ENCODE measurements around the gene TMEM106C. TPM values are rescaled to one million over a fixed set of nuclear protein-coding genes. Genes with fewer than 3 reads are reported as not detected.

The TMEM106C gene
- total RNA-seq, 2 experiments from 2014 or later = 148 to 158 TPM

GRCh38 chr12:48001505-48002413 lies 38.4 kb downstream of the TMEM106C start:
- no peak for DNase-seq
- H3K27me3 Mint-ChIP-seq = peaks cover 84% of the 10 kb centered on the region
- intact Hi-C loops (cut with micrococcal nuclease) = no loop called here
- H3K36me3 Mint-ChIP-seq (ENCODE audit: low read depth) = no peaks in the 10 kb centered on the region
- POLR2A ChIA-PET = interaction anchor here (1.5 kb wide), 1 partner anchor 158 kb away, joined by 3 read pairs; no protein-coding TSS in a partner anchor
- no peak for TF ChIP-seq CTCF (IDR thresholded peaks at IDR 0.05)
- no peaks in the 10 kb centered on the region for H3K9me3 Mint-ChIP-seq
- peak; percentile 12 for ATAC-seq
- no peak overlapping the region for H3K27ac Mint-ChIP-seq
- CTCF ChIA-PET = interaction anchor here (0.9 to 1.0 kb wide), 2 partner anchors 39 to 181 kb away, joined by 3 to 4 read pairs; partner anchors contain the start of gene TMEM106C
- peak overlapping the region; percentile 56 for H3K4me3 Mint-ChIP-seq
- H3K4me1 Mint-ChIP-seq (ENCODE audit: low read depth) = peaks cover 30% of the 10 kb centered on the region

- ChIA-PET POLR2A (interaction anchor here (1.5 kb wide), 1 partner anchor 158 kb away, joined by 3 read pairs; no protein-coding TSS in a partner anchor), CTCF (interaction anchor here (0.9 to 1.0 kb wide), 2 partner anchors 39 to 180 kb away, joined by 3 to 4 read pairs; partner anchors contain the start of gene TMEM106C)
- Mint-ChIP-seq H3K27me3 (peaks cover 86% of the 10 kb centered on the region), H3K4me1 (ENCODE audit: low read depth) (peaks cover 30% of the 10 kb centered on the region), H3K27ac (no peak overlapping the region), H3K36me3 (ENCODE audit: low read depth) (no peaks in the 10 kb centered on the region), H3K4me3 (peak overlapping the region; percentile 56), H3K9me3 (no peaks in the 10 kb centered on the region)
- no peak for DNase-seq
- no peak for TF ChIP-seq CTCF (IDR thresholded peaks at IDR 0.05)
- intact Hi-C loops (cut with micrococcal nuclease) = no loop called here
- no peak for ATAC-seq
Observed at GRCh38 chr12:48002414-48002730, 39.0 kb downstream of the TMEM106C start.

GRCh38 chr12:48002773-48003218 lies 39.4 kb downstream of the TMEM106C start:
- no peaks in the 10 kb centered on the region for H3K9me3 Mint-ChIP-seq
- POLR2A ChIA-PET = interaction anchor here (1.5 kb wide), 1 partner anchor 157 kb away, joined by 3 read pairs; no protein-coding TSS in a partner anchor
- intact Hi-C loops (cut with micrococcal nuclease) = no loop called here
- no peaks in the 10 kb centered on the region for H3K36me3 Mint-ChIP-seq (ENCODE audit: low read depth)
- peak overlapping the region; percentile 56 for H3K4me3 Mint-ChIP-seq
- ATAC-seq (no peak), DNase-seq (no peak)
- H3K27ac Mint-ChIP-seq = no peak overlapping the region
- peaks cover 87% of the 10 kb centered on the region for H3K27me3 Mint-ChIP-seq
- H3K4me1 Mint-ChIP-seq (ENCODE audit: low read depth) = peaks cover 30% of the 10 kb centered on the region
- no peak for TF ChIP-seq CTCF (IDR thresholded peaks at IDR 0.05)
- CTCF ChIA-PET = interaction anchor here (1.0 kb wide), 1 partner anchor 40 kb away, joined by 4 read pairs; the partner anchor contains the start of gene TMEM106C

GRCh38 chr12:48003226-48004052 lies 40.0 kb downstream of the TMEM106C start:
- DNase-seq = peak; percentile 35
- intact Hi-C loops (cut with micrococcal nuclease) = no loop called here
- H3K4me1 Mint-ChIP-seq (ENCODE audit: low read depth) = peaks cover 30% of the 10 kb centered on the region
- peak overlapping the region; percentile 56 for H3K4me3 Mint-ChIP-seq
- peaks cover 85% of the 10 kb centered on the region for H3K27me3 Mint-ChIP-seq
- ChIA-PET CTCF (interaction anchor here (1.0 to 1.3 kb wide), 3 partner anchors 11 to 118 kb away, joined by 3 read pairs; no protein-coding TSS in a partner anchor), POLR2A (no interaction called here)
- no peak overlapping the region for H3K27ac Mint-ChIP-seq
- peak; percentile 22 for ATAC-seq
- TF ChIP-seq CTCF (IDR thresholded peaks at IDR 0.05) = no peak
- H3K36me3 Mint-ChIP-seq (ENCODE audit: low read depth) = no peaks in the 10 kb centered on the region
- no peaks in the 10 kb centered on the region for H3K9me3 Mint-ChIP-seq
